Measurements from ENCODE around the gene MMP20. TPM values are rescaled to one million over a fixed set of nuclear protein-coding genes. Genes with fewer than 3 reads are reported as not detected.

Gene MMP20
- polyA plus RNA-seq, 1 of the 3 experiments (the other 2 are of a cell fraction), result not detected

DNA sequence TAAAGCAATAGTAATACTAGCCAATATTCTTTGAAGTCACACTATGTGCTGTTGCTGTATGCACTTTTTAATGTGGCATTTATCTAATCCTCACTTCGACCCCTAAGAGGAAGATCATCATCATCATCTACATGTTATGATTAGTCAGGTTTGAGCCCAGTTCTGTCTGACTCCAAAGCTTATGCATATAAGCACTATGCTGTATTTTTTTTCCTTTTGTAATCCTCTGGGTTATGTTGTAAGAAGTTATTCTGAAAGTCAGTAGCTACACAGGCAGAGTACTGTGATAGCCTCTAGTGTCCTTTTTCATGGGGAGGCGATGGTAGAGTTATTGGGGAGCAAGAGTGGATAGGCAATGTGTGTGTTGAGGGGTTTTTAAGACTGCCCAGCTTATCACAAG lies 11.1 kb downstream of the MMP20 start:
- Histone ChIP-seq H3K4me1 (ENCODE audit: control insufficient read depth in 1 of 2, insufficient read depth in 2 of 2, low read depth in 1 of 2, low read length in 1 of 2) (0 out of 4 replicates have a peak, but pooled peaks cover 0 to 5% of the 10 kb centered on the region in 2 experiments), H3K4me3 (ENCODE audit: low read depth in 2 of 2, low read length in 1 of 2) (no peak overlapping the region), H3K27me3 (ENCODE audit: insufficient read depth) (no peaks in the 10 kb centered on the region), H3F3A (replicated peaks; ENCODE audit: insufficient read depth) (peaks cover 17% of the 10 kb centered on the region), H3K36me3 (replicated peaks in 1 of 2; ENCODE audit: control insufficient read depth in 1 of 2, insufficient read depth in 2 of 2, low read length in 1 of 2) (no peaks in the 10 kb centered on the region), H3K79me2 (ENCODE audit: insufficient read depth) (no peaks in the 10 kb centered on the region), H3K27ac (ENCODE audit: low read depth in 2 of 2, low read length in 1 of 2) (no peak overlapping the region), H4K20me1 (ENCODE audit: insufficient read depth) (no peaks in the 10 kb centered on the region), H3K9ac (no peak overlapping the region), H2AFZ (ENCODE audit: low read depth) (no peak overlapping the region), H3K9me3 (no peaks in the 10 kb centered on the region), H3K9me2 (no peaks in the 10 kb centered on the region), H3K4me2 (no peak overlapping the region)
- 53% methylated on average over 2 of the region's 2 CpGs for WGBS (ENCODE audit: low lambda C conversion rate)
- DNase-seq, result no peak
- ChIA-PET POLR2A (interaction anchor here (0.7 kb wide), 1 partner anchor 740 kb away, joined by 4 read pairs; no protein-coding TSS in a partner anchor), CTCF (interaction anchor here (1.0 to 1.9 kb wide), 2 partner anchors 22 to 52 kb away, joined by 3 to 6 read pairs; no protein-coding TSS in a partner anchor)
- TF ChIP-seq GABPA (IDR thresholded peaks at IDR 0.05; ENCODE audit: low read depth) (no peak), RAD21 (IDR thresholded peaks at IDR 0.05; ENCODE audit: low read length) (no peak), SIN3A (IDR thresholded peaks at IDR 0.05; ENCODE audit: borderline replicate concordance, low read depth, low read length) (no peak), FOXJ3 (CRISPR knock-in tag; IDR thresholded peaks at IDR 0.05) (no peak), NFIC (IDR thresholded peaks at IDR 0.05; ENCODE audit: borderline replicate concordance) (no peak), REST (IDR thresholded peaks at IDR 0.05; ENCODE audit: low read depth, low read length) (no peak), MEF2A (IDR thresholded peaks at IDR 0.05; ENCODE audit: borderline replicate concordance, low read depth) (no peak), USF1 (IDR thresholded peaks at IDR 0.05; ENCODE audit: borderline replicate concordance, low read depth) (no peak), CHD2 (IDR thresholded peaks at IDR 0.05; ENCODE audit: low read length, partially characterized antibody) (no peak), SMC3 (IDR thresholded peaks at IDR 0.05; ENCODE audit: low read depth, low read length) (no peak), RXRA (IDR thresholded peaks at IDR 0.05; ENCODE audit: borderline replicate concordance, low read depth) (no peak), MAX (IDR thresholded peaks at IDR 0.05; ENCODE audit: low read depth) (no peak), RCOR1 (IDR thresholded peaks at IDR 0.05; ENCODE audit: low read length) (no peak)
- TF ChIP-seq, protein P1, sequence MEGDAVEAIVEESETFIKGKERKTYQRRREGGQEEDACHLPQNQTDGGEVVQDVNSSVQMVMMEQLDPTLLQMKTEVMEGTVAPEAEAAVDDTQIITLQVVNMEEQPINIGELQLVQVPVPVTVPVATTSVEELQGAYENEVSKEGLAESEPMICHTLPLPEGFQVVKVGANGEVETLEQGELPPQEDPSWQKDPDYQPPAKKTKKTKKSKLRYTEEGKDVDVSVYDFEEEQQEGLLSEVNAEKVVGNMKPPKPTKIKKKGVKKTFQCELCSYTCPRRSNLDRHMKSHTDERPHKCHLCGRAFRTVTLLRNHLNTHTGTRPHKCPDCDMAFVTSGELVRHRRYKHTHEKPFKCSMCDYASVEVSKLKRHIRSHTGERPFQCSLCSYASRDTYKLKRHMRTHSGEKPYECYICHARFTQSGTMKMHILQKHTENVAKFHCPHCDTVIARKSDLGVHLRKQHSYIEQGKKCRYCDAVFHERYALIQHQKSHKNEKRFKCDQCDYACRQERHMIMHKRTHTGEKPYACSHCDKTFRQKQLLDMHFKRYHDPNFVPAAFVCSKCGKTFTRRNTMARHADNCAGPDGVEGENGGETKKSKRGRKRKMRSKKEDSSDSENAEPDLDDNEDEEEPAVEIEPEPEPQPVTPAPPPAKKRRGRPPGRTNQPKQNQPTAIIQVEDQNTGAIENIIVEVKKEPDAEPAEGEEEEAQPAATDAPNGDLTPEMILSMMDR (IDR thresholded peaks at IDR 0.05), result no peak

Data from SK-N-SH (cell line).